ENCODE measurements around the gene BTBD9. TPM values are rescaled to one million over a fixed set of nuclear protein-coding genes. Genes with fewer than 3 reads are reported as not detected.
A peak's percentile ranks its signal among the peaks of the same experiment; 100 is the strongest.

The BTBD9 gene
- total RNA-seq, 2 donors from 2014 or later: 14.2 to 18.2 TPM

- TF ChIP-seq CTCF (IDR thresholded peaks at IDR 0.05): no peak
- Histone ChIP-seq H3K9me3 (no peaks in the 10 kb centered on the region), H3K4me3 (no peak overlapping the region), H3K36me3 (no peaks in the 10 kb centered on the region), H3K27me3 (no peaks in the 10 kb centered on the region), H3K27ac (peak overlapping the region; percentile 38 to 73), H3K4me1 (peaks cover 0 to 20% of the 10 kb centered on the region in 2 donors)
- no peak for DNase-seq (ENCODE audit: low spot score)
Measured at GRCh38 chr6:38261626-38262025, 378.1 kb downstream of the BTBD9 start.

- DNase-seq (ENCODE audit: low spot score): no peak
- no peak for TF ChIP-seq CTCF (IDR thresholded peaks at IDR 0.05)
- H3K36me3 ChIP-seq: no peaks in the 10 kb centered on the region
- no peak overlapping the region for H3K27ac ChIP-seq
- no peaks in the 10 kb centered on the region for H3K9me3 ChIP-seq
- no peak overlapping the region for H3K4me3 ChIP-seq
- H3K4me1 ChIP-seq: peaks cover 0 to 20% of the 10 kb centered on the region in 2 donors
- H3K27me3 ChIP-seq: no peaks in the 10 kb centered on the region
Measured at GRCh38 chr6:38259736-38260135, 380.0 kb downstream of the BTBD9 start.

- H3K36me3 ChIP-seq: no peaks in the 10 kb centered on the region
- TF ChIP-seq CTCF (IDR thresholded peaks at IDR 0.05): no peak
- H3K27ac ChIP-seq: no peak overlapping the region
- no peaks in the 10 kb centered on the region for H3K27me3 ChIP-seq
- no peak overlapping the region for H3K4me3 ChIP-seq
- no peaks in the 10 kb centered on the region for H3K9me3 ChIP-seq
- no peak for DNase-seq (ENCODE audit: low spot score)
- H3K4me1 ChIP-seq: peaks cover 0 to 13% of the 10 kb centered on the region in 2 donors
Measured at GRCh38 chr6:38248500-38249234, 391.1 kb downstream of the BTBD9 start.

GRCh38 chr6:38245295-38245694 is 394.4 kb downstream of the BTBD9 start:
- no peak overlapping the region for H3K27ac ChIP-seq
- no peak for DNase-seq (ENCODE audit: low spot score)
- no peak for TF ChIP-seq CTCF (IDR thresholded peaks at IDR 0.05)
- no peaks in the 10 kb centered on the region for H3K9me3 ChIP-seq
- H3K4me3 ChIP-seq: no peak overlapping the region
- H3K27me3 ChIP-seq: no peaks in the 10 kb centered on the region
- no peaks in the 10 kb centered on the region for H3K36me3 ChIP-seq
- H3K4me1 ChIP-seq: peaks cover 0 to 13% of the 10 kb centered on the region in 2 donors

GRCh38 chr6:38244869-38245268 is 394.9 kb downstream of the BTBD9 start:
- no peak for TF ChIP-seq CTCF (IDR thresholded peaks at IDR 0.05)
- Histone ChIP-seq H3K36me3 (no peaks in the 10 kb centered on the region), H3K4me1 (peaks cover 0 to 17% of the 10 kb centered on the region in 2 donors), H3K4me3 (no peak overlapping the region), H3K9me3 (no peaks in the 10 kb centered on the region), H3K27ac (no peak overlapping the region), H3K27me3 (no peaks in the 10 kb centered on the region)
- DNase-seq (ENCODE audit: low spot score): no peak

Data from right atrium auricular region (tissue), 2 donors.